HCT116 (cell line): Measurements from ENCODE around the gene ARHGEF38. TPM values are rescaled to one million over a fixed set of nuclear protein-coding genes. Genes with fewer than 3 reads are reported as not detected.

Experiments used
- ATAC-seq: fragments of 200-7000 bp; cut with Tn5 transposase; 2 replicates; pipeline ENCODE4 v1.9.1; 2020; ENCODE audit warnings: mild to moderate bottlenecking, moderate library complexity
- Bru-seq: library from RNA; stranded (reverse); fragments of 400-500 nt; gene quantifications from one replicate; lab custom pipeline; 2021; lab: Mats Ljungman, UMichigan
- BruChase-seq, 2 experiments: library from RNA; stranded (reverse); fragments of 400-500 nt; gene quantifications; one replicate each; lab custom pipeline; 2021; lab: Mats Ljungman, UMichigan
- BruUV-seq: library from RNA; stranded (reverse); fragments of 400-500 nt; replicated peaks from 2 replicates; lab custom pipeline; 2021; lab: Mats Ljungman, UMichigan
- CTCF ChIA-PET: fragments of 300-600 bp; sonication (Branson Sonifier 250); formaldehyde crosslinking; loops from one replicate; lab custom pipeline; 2021; ENCODE audit warnings: antibody characterized with exemption; lab: Charles Lee
- POLR2A ChIA-PET: fragments of 300-600, 350-600 bp; sonication (Branson Sonifier 250); formaldehyde crosslinking; loops from one replicate; lab custom pipeline; 2021; ENCODE audit warnings: antibody characterized with exemption; lab: Charles Lee
- RAD21 ChIA-PET, 2 experiments: fragments of 300-600 bp; sonication (Branson Sonifier 250); formaldehyde crosslinking; loops; one replicate each; lab custom pipeline; 2023; ENCODE audit warnings: low total read pairs in 2 of 2; ENCODE audit not compliant: uncharacterized antibody in 2 of 2, unreplicated experiment in 2 of 2, low non-redundant PET in 1 of 2; lab: Charles Lee
- DNase-seq: peaks from one replicate; pipeline ENCODE4 v3.0.0-alpha.2; 2010; ENCODE audit warnings: low read depth, low spot score
- H2AFZ ChIP-seq: fragments of 200-600 bp; shearing (Covaris generic), sonication (generic); 2 replicates; pipeline ENCODE4 v1.6.1; 2017; ENCODE audit warnings: low read depth, mixed run types, mixed read lengths, antibody characterized with exemption, low read length; ENCODE audit not compliant: poor library complexity, severe bottlenecking
- H3K27ac ChIP-seq: 2 replicates; pipeline ENCODE4 v1.5.1; 2012; ENCODE audit warnings: low read depth, low read length
- H3K27me3 ChIP-seq: fragments of 200-600 bp; sonication (generic); 2 replicates; pipeline ENCODE4 v1.6.1; 2016; ENCODE audit warnings: mixed run types, low read length, mixed read lengths; ENCODE audit not compliant: insufficient read depth
- H3K36me3 ChIP-seq, 2 experiments: fragments of 200-500 bp in 1 of 2; fragments of 200-600 bp in 1 of 2; sonication (Bioruptor generic) in 1 of 2; sonication (generic) in 1 of 2; 2 replicates each; pipeline versions ENCODE4 v1.5.1 to v1.6.1; 2014 to 2016; ENCODE audit warnings: low read length in 2 of 2, inconsistent platforms in 1 of 2, mixed read lengths in 1 of 2, mixed run types in 1 of 2; ENCODE audit not compliant: insufficient read depth in 2 of 2, control insufficient read depth in 1 of 2
- H3K4me1 ChIP-seq, 2 experiments: fragments of 200-600 bp in 1 of 2; sonication (generic) in 1 of 2; 2 replicates each; pipeline versions ENCODE4 v1.5.1 to v1.6.1; 2012 to 2017; ENCODE audit warnings: low read length in 2 of 2, inconsistent platforms in 1 of 2, mild to moderate bottlenecking in 1 of 2, mixed read lengths in 1 of 2, mixed run types in 1 of 2, moderate library complexity in 1 of 2; ENCODE audit not compliant: insufficient read depth in 2 of 2, control insufficient read depth in 1 of 2
- H3K4me2 ChIP-seq: fragments of 200-600 bp; sonication (generic); 2 replicates; pipeline ENCODE4 v1.6.1; 2017; ENCODE audit warnings: mixed run types, low read length, mixed read lengths
- H3K4me3 ChIP-seq, 2 experiments: fragments of 200-600 bp in 1 of 2; sonication (generic) in 1 of 2; replicated peaks in 1 of 2; 2 replicates each; pipeline ENCODE4 v1.5.1; 2011 to 2016; ENCODE audit warnings: low read length in 2 of 2, control low read depth in 1 of 2, low read depth in 1 of 2, mild to moderate bottlenecking in 1 of 2, mixed read lengths in 1 of 2, mixed run types in 1 of 2
- H3K79me2 ChIP-seq: fragments of 200-600 bp; sonication (generic); 2 replicates; pipeline ENCODE4 v1.6.1; 2017; ENCODE audit warnings: mild to moderate bottlenecking, mixed run types, low read length, moderate library complexity, mixed read lengths; ENCODE audit not compliant: insufficient read depth
- H3K9ac ChIP-seq: fragments of 200-600 bp; sonication (generic); 2 replicates; pipeline ENCODE4 v1.6.1; 2016; ENCODE audit warnings: low read length, mixed read lengths
- H3K9me2 ChIP-seq: fragments of 200-600 bp; sonication (generic), shearing (Covaris generic); 2 replicates; pipeline ENCODE4 v1.6.1; 2017; ENCODE audit warnings: mixed run types, mild to moderate bottlenecking, moderate library complexity; ENCODE audit not compliant: insufficient read depth
- H3K9me3 ChIP-seq, 2 experiments: fragments of 200-500 bp in 1 of 2; fragments of 200-600 bp in 1 of 2; sonication (Bioruptor generic) in 1 of 2; sonication (generic) in 1 of 2; 2 replicates each; pipeline ENCODE4 v1.6.1; 2014 to 2017; ENCODE audit warnings: low read length in 2 of 2, mixed read lengths in 2 of 2, inconsistent platforms in 1 of 2, low read depth in 1 of 2, mild to moderate bottlenecking in 1 of 2, mixed run types in 1 of 2, moderate library complexity in 1 of 2; ENCODE audit not compliant: control insufficient read depth in 1 of 2, insufficient read depth in 1 of 2
- H4K20me1 ChIP-seq: fragments of 200-600 bp; sonication (generic), shearing (Covaris generic); 2 replicates; pipeline ENCODE4 v1.6.1; 2017; ENCODE audit warnings: mixed run types, mild to moderate bottlenecking, moderate library complexity; ENCODE audit not compliant: insufficient read depth
- CBX3 ChIP-seq: IDR thresholded peaks from 2 replicates; pipeline ENCODE4 v1.6.1; 2012; ENCODE audit warnings: low read depth
- CEBPB ChIP-seq: IDR thresholded peaks from 2 replicates; pipeline ENCODE4 v1.6.1; 2012; ENCODE audit warnings: low read depth
- ELF1 ChIP-seq: IDR thresholded peaks from 2 replicates; pipeline ENCODE4 v1.6.1; 2012; ENCODE audit warnings: low read depth, borderline replicate concordance
- EZH2phosphoT487 ChIP-seq: fragments of 200-600 bp; IDR thresholded peaks from 2 replicates; pipeline ENCODE4 v1.6.1; 2018; ENCODE audit warnings: antibody characterized with exemption, borderline replicate concordance
- JUND ChIP-seq: IDR thresholded peaks from 2 replicates; pipeline ENCODE4 v1.6.1; 2012
- POLR2A ChIP-seq: IDR thresholded peaks from 2 replicates; pipeline ENCODE4 v1.7.0; 2011; ENCODE audit warnings: borderline replicate concordance; ENCODE audit not compliant: insufficient read depth, insufficient read length; ENCODE audit errors: extremely low read depth
- POLR2AphosphoS5 ChIP-seq: IDR thresholded peaks from 2 replicates; pipeline ENCODE4 v1.6.1; 2011; ENCODE audit warnings: mild to moderate bottlenecking, low read depth, low read length, moderate library complexity
- REST ChIP-seq: IDR thresholded peaks from 2 replicates; pipeline ENCODE4 v1.6.1; 2012; ENCODE audit warnings: low read depth
- SIN3A ChIP-seq: IDR thresholded peaks from 2 replicates; pipeline ENCODE4 v1.6.1; 2012; ENCODE audit warnings: low read depth
- ZFX ChIP-seq: fragments of 450-650 bp; IDR thresholded peaks from 2 replicates; pipeline ENCODE4 v1.6.1; 2017
- intact Hi-C: fragments of 100-400 bp; cut with micrococcal nuclease; formaldehyde crosslinking; loops from 2 replicates; pipeline ENCODE4 v1.10.0; 2022
- long read RNA-seq: library from polyadenylated mRNA; unstranded; transcript quantifications from one replicate; pipeline ENCODE4 v2.0.0, GENCODE V29; 2021; ENCODE audit not compliant: unreplicated experiment
- polyA plus RNA-seq: library from polyadenylated mRNA; unstranded; fragments of >200 nt; gene quantifications from 2 replicates; pipeline ENCODE4 v1.2.1, GENCODE V29; 2012; ENCODE audit warnings: missing spikeins
- total RNA-seq: library from RNA; stranded (reverse); gene quantifications from one replicate; pipeline ENCODE4 v1.2.1, GENCODE V29; 2021; ENCODE audit not compliant: unreplicated experiment

ARHGEF38 gene
- total RNA-seq (not detected), Bru-seq, nascent RNA (percentile 4 among the genes with signal in this experiment), BruChase-seq, experiment 1, labeled RNA remaining after a 6-hour chase (percentile 3 among the genes with signal in this experiment), BruChase-seq, experiment 2, labeled RNA remaining after a 2-hour chase (percentile 7 among the genes with signal in this experiment)
- polyA plus RNA-seq: not detected in 2 replicates
- long read RNA-seq: 0 reads

- intact Hi-C loops: no loop called here
- H3K4me1 ChIP-seq: peaks cover 0 to 6% of the 10 kb centered on the region in 2 experiments; a peak in 1 of 4 replicates
- POLR2A ChIA-PET: no interaction called here
- no peaks in the 10 kb centered on the region for H3K36me3 ChIP-seq
- no peaks in the 10 kb centered on the region for H4K20me1 ChIP-seq
- H2AFZ ChIP-seq: no peak within 1 kb of the TSS
- RAD21 ChIA-PET: no interaction called here
- H3K9ac ChIP-seq: no peak within 1 kb of the TSS
- CTCF ChIA-PET: no interaction called here
- no peaks in the 10 kb centered on the region for H3K79me2 ChIP-seq
- ATAC-seq: peak; percentile 52; the same call in 1 of the 2 replicates
- no peaks in the 10 kb centered on the region for H3K27me3 ChIP-seq
- no TSS peak for BruUV-seq
- no peak within 1 kb of the TSS for H3K4me3 ChIP-seq
- no peaks in the 10 kb centered on the region for H3K9me2 ChIP-seq
- no peak within 1 kb of the TSS for H3K27ac ChIP-seq
- no peak within 1 kb of the TSS for H3K4me2 ChIP-seq
- no peak for TF ChIP-seq ELF1
- TF ChIP-seq POLR2AphosphoS5: no peak
- no peak for TF ChIP-seq CEBPB
- 0 out of 2 replicates have a peak, but pooled peaks have one; percentile 8 for TF ChIP-seq ZFX
- TF ChIP-seq POLR2A: no peak
- H3K9me3 ChIP-seq: no peaks in the 10 kb centered on the region
- no peak for DNase-seq
Measured at GRCh38 chr4:105551965-105552746, at the start of gene ARHGEF38. Gene ARHGEF38 (plus strand): TSS chr4:105552620. CDS start chr4:105552766, 146 bp downstream.

GRCh38 chr4:105503484-105503883, 48.9 kb upstream of the ARHGEF38 start:
- Histone ChIP-seq H4K20me1 (no peaks in the 10 kb centered on the region), H3K36me3 (no peaks in the 10 kb centered on the region), H3K27me3 (no peaks in the 10 kb centered on the region), H2AFZ (no peak overlapping the region), H3K4me2 (no peak overlapping the region), H3K27ac (no peak overlapping the region), H3K79me2 (no peaks in the 10 kb centered on the region), H3K4me1 (no peaks in the 10 kb centered on the region), H3K9ac (no peak overlapping the region), H3K4me3 (no peak overlapping the region), H3K9me2 (0 out of 2 replicates have a peak, but pooled peaks cover 2% of the 10 kb centered on the region), H3K9me3 (no peaks in the 10 kb centered on the region)
- RAD21 ChIA-PET: no interaction called here
- no TSS peak for BruUV-seq
- POLR2A ChIA-PET: no interaction called here
- no peak for TF ChIP-seq CBX3
- no peak for TF ChIP-seq ZFX
- TF ChIP-seq REST: no peak
- TF ChIP-seq POLR2AphosphoS5: no peak
- no peak for TF ChIP-seq EZH2phosphoT487
- no peak for TF ChIP-seq CEBPB
- TF ChIP-seq JUND: no peak
- TF ChIP-seq SIN3A: no peak
- no peak for TF ChIP-seq ELF1
- no peak for ATAC-seq
- intact Hi-C loops: no loop called here
- DNase-seq: no peak
- CTCF ChIA-PET: no interaction called here
